GM12875 (cell line): ENCODE measurements around the gene USP40.

Experiments
- H3K4me3 ChIP-seq: one replicate; pipeline ENCODE4 v1.5.1; 2011; ENCODE audit warnings: low read depth, low read length, control low read depth
- TF ChIP-seq, protein P1 (sequence below): IDR thresholded peaks from 2 replicates; pipeline ENCODE4 v1.5.1; 2011; ENCODE audit warnings: low read depth, mild to moderate bottlenecking, control low read depth, inconsistent platforms, low read length, moderate library complexity, borderline replicate concordance; ENCODE audit not compliant: insufficient read depth

USP40 gene

DNA sequence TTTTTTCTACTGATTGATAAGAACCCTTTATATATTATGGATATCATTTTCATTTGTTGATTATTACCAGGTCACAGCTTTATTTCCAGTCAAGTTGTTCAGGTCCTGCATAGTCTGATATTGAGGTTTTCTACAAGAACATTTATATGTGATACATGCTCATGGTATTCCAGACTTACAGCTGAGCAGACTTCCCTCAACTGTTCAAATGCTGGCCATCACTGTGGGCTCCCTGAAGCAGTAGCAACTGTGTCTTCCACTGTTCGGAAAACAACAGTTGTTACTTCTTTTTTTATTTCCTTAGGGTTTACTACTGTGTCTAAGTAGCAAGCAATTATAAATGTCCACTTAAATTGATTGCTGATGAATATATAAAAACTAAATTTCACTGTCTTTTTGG, 132.8 kb downstream of the USP40 start:
- no peak overlapping the region for H3K4me3 ChIP-seq

DNA sequence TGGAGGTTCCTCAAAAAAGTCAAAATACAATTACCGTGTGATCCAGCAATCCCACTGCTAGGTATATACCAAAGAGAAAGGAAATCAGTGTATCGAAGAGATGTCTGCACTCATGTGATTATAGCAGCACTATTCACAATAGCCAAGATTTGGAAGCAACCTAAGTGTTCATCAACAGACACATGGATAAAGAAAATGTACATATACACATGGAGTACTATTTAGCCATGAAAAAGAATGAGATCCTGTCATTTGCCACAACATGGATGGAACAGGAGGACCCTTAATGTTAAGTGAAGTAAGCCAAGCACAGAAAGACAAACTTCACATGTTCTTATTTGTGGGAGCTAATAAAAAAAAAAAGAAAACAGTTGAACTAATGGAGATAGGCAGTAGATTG, 133.6 kb downstream of the USP40 start:
- TF ChIP-seq, protein P1, sequence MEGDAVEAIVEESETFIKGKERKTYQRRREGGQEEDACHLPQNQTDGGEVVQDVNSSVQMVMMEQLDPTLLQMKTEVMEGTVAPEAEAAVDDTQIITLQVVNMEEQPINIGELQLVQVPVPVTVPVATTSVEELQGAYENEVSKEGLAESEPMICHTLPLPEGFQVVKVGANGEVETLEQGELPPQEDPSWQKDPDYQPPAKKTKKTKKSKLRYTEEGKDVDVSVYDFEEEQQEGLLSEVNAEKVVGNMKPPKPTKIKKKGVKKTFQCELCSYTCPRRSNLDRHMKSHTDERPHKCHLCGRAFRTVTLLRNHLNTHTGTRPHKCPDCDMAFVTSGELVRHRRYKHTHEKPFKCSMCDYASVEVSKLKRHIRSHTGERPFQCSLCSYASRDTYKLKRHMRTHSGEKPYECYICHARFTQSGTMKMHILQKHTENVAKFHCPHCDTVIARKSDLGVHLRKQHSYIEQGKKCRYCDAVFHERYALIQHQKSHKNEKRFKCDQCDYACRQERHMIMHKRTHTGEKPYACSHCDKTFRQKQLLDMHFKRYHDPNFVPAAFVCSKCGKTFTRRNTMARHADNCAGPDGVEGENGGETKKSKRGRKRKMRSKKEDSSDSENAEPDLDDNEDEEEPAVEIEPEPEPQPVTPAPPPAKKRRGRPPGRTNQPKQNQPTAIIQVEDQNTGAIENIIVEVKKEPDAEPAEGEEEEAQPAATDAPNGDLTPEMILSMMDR: no peak
- H3K4me3 ChIP-seq: no peak overlapping the region

More for the DNA sequence above, 132.8 kb downstream of the USP40 start:
- TF ChIP-seq, protein P1: no peak

DNA sequence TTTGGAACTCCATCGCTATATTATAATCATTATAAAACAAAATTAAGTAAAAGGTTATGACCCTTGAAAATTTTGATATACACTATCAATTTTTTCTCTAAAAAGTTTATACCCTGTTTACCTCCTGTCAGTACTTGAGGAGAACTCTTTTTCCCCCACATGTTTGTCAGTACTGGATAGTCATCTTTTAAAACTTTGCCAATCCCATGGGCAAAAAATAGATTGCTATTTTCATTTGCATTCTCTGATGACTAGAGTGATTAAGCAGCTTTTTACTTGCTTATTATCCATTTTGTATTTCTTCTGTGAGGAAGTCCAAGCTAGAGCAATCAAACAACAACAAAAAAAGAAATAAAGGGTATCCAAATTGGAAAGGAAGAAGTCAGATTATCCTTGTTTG, 135.9 kb downstream of the USP40 start:
- H3K4me3 ChIP-seq: no peak overlapping the region
- TF ChIP-seq, protein P1: no peak

DNA sequence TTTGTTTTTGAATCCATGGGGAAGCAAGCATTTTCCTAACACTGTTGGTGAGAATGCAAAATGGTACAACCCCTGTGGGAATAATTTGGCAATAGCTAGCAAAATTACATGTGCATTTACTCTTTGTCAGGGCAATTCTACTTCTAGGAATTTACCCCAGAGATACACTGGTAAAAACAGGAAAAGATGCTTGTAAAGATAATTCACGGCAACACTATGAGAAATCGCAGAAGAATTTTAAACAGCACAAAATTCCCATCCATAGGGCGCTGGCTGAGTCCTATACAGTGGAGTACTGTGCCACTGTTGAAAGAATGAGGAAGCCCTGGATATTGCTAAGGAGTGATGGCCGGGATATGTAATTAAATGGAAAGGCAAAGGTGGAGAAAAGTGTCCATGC, 136.5 kb downstream of the USP40 start:
- TF ChIP-seq, protein P1: no peak
- no peak overlapping the region for H3K4me3 ChIP-seq

DNA sequence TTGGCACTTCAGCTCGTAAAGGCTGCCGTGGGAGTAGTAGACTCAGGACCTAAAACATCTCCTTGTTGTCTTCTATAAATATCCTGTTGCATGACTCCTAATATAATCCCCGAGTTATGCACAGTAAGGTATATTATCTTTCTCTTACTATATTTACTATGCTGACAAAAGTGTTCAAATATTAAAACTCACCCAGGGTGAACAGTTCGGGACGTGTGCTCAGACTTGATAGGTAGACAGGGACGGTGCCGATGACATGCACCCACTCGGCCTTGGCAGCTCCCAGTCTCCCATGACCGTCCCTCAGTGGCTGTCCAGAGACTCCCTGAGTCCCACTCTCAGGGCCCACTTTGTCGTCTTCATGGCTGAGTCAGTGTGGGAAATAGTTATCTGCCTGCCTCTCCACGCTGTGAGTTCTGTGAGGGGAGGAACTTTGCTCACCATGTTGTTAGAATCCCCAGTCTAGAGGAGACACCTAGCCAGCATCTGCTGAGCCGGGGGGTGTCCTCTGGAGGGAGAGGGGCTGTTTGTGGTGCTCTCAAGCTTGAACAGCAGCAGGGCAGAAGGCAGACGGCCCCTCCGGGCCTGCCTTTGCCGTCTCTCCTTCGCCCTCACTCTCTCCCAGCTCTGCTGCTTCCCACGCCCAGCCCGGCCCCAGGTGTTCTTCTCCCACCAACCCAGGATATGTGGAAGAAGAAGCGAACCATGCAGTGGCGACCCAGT, 137.2 kb downstream of the USP40 start:
- no peak overlapping the region for H3K4me3 ChIP-seq
- TF ChIP-seq, protein P1: no peak

DNA sequence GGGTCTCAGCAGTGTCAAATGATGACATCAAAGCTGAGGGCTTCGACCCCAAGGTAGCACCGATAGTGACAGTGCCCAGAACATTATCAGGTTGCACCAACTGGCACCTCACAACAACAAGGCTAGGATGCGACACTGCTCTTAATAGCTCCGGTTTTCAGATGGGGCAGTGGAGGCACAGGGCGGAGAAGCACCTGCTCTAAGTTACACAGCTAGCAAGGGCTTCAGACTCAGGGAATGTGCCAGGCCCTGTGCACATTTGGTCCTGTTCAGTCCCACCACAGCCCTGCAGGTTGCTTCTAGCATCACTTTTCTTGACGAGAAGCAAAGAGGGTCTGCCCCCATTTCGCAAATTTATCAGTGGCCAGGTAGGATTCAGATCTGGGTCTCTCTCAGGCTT, 138.1 kb downstream of the USP40 start:
- no peak overlapping the region for H3K4me3 ChIP-seq
- TF ChIP-seq, protein P1: no peak

DNA sequence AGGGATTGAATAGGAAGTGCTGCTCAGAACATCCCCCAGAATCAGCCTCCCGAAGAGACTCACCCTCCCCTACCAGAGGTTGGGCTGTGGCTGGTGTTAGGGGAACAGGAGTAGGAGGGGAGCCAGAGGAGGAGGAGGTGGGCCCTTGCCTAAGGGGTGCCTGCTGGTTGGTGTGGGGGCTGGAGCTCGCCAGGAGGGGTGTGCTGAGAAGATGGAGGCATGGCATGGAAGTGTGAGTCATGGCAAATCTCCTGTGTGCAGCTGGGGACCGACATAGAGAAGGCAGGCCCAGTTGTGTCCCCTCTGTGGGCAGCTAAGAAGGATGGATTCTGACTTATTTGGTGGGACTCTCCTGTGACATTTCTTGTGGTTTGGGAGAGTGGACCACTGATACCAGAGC, 138.6 kb downstream of the USP40 start:
- TF ChIP-seq, protein P1: no peak
- H3K4me3 ChIP-seq: no peak overlapping the region
